ENCODE results near the gene DCLK1. TPM values are rescaled to one million over a fixed set of nuclear protein-coding genes. Genes with fewer than 3 reads are reported as not detected.
A peak's percentile ranks its signal among the peaks of the same experiment; 100 is the strongest.

Gene DCLK1
- total RNA-seq, 4 donors from 2014 or later: 4.4 to 102 (median 13.3) TPM

DNA sequence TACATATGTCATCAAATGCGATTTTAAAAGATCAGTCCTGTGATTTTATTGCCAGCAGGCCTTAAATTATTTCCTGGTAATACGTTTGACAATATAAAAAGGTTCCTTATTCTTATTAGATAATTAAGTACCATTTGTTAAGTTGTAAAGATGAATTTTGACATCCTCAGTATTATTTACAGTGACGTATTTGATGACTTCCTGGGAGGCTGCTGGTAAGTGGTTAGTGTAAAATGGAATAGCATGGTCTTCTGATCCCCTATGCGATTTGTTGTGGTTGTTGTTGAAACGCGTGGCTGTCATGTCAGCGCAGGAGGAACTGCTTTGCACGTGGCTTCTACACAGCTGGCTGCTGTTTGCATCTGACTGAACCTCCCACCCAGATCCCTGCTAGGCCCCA, 99.7 kb downstream of the DCLK1 start:
- Histone ChIP-seq H3K27me3 (no peaks in the 10 kb centered on the region), H3K36me3 (no peaks in the 10 kb centered on the region), H3K4me3 (no peak overlapping the region), H3K27ac (no peak overlapping the region), H3K4me1 (no peaks in the 10 kb centered on the region), H3K9me3 (no peaks in the 10 kb centered on the region)
- intact Hi-C loops (cut with DNase I; ENCODE audit: low total_unique reads): no loop called here
- TF ChIP-seq, protein P1, sequence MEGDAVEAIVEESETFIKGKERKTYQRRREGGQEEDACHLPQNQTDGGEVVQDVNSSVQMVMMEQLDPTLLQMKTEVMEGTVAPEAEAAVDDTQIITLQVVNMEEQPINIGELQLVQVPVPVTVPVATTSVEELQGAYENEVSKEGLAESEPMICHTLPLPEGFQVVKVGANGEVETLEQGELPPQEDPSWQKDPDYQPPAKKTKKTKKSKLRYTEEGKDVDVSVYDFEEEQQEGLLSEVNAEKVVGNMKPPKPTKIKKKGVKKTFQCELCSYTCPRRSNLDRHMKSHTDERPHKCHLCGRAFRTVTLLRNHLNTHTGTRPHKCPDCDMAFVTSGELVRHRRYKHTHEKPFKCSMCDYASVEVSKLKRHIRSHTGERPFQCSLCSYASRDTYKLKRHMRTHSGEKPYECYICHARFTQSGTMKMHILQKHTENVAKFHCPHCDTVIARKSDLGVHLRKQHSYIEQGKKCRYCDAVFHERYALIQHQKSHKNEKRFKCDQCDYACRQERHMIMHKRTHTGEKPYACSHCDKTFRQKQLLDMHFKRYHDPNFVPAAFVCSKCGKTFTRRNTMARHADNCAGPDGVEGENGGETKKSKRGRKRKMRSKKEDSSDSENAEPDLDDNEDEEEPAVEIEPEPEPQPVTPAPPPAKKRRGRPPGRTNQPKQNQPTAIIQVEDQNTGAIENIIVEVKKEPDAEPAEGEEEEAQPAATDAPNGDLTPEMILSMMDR (IDR thresholded peaks at IDR 0.05): no peak
- DNase-seq: no peak

- DNase-seq: peak; percentile 34 to 38
- no peaks in the 10 kb centered on the region for H3K9me3 ChIP-seq
- intact Hi-C loops (cut with DNase I; ENCODE audit: low total_unique reads): no loop called here
- H3K27me3 ChIP-seq: no peaks in the 10 kb centered on the region
- H3K36me3 ChIP-seq: no peaks in the 10 kb centered on the region
- no peak overlapping the region for H3K4me3 ChIP-seq
- no peaks in the 10 kb centered on the region for H3K4me1 ChIP-seq
- TF ChIP-seq, protein P1 (IDR thresholded peaks at IDR 0.05): no peak
- no peak for TF ChIP-seq POLR2A (IDR thresholded peaks at IDR 0.05)
- peak overlapping the region in 1 of 2 donors; percentile 22 for H3K27ac ChIP-seq
Observed at GRCh38 chr13:36030670-36031331, 100.4 kb downstream of the DCLK1 start.

GRCh38 chr13:36029166-36029565, 102.0 kb downstream of the DCLK1 start:
- no peaks in the 10 kb centered on the region for H3K36me3 ChIP-seq
- intact Hi-C loops (cut with DNase I; ENCODE audit: low total_unique reads): no loop called here
- H3K4me1 ChIP-seq: no peaks in the 10 kb centered on the region
- DNase-seq: no peak
- H3K27me3 ChIP-seq: no peaks in the 10 kb centered on the region
- H3K4me3 ChIP-seq: no peak overlapping the region
- H3K9me3 ChIP-seq: no peaks in the 10 kb centered on the region
- TF ChIP-seq POLR2A (IDR thresholded peaks at IDR 0.05): no peak
- TF ChIP-seq, protein P1 (IDR thresholded peaks at IDR 0.05): no peak
- H3K27ac ChIP-seq: no peak overlapping the region

- Histone ChIP-seq H3K4me1 (no peaks in the 10 kb centered on the region), H3K4me3 (no peak overlapping the region), H3K9me3 (no peaks in the 10 kb centered on the region), H3K27me3 (no peaks in the 10 kb centered on the region), H3K36me3 (no peaks in the 10 kb centered on the region), H3K27ac (no peak overlapping the region)
- intact Hi-C loops (cut with DNase I; ENCODE audit: low total_unique reads): no loop called here
- no peak for DNase-seq
- no peak for TF ChIP-seq POLR2A (IDR thresholded peaks at IDR 0.05)
- TF ChIP-seq, protein P1 (IDR thresholded peaks at IDR 0.05): no peak
Observed at GRCh38 chr13:36028359-36029025, 102.7 kb downstream of the DCLK1 start.

GRCh38 chr13:36026531-36026930, 104.7 kb downstream of the DCLK1 start:
- Histone ChIP-seq H3K36me3 (no peaks in the 10 kb centered on the region), H3K9me3 (no peaks in the 10 kb centered on the region), H3K27ac (no peak overlapping the region), H3K4me1 (no peaks in the 10 kb centered on the region), H3K27me3 (no peaks in the 10 kb centered on the region), H3K4me3 (no peak overlapping the region)
- intact Hi-C loops (cut with DNase I; ENCODE audit: low total_unique reads): no loop called here
- TF ChIP-seq POLR2A (IDR thresholded peaks at IDR 0.05): no peak
- TF ChIP-seq, protein P1 (IDR thresholded peaks at IDR 0.05): no peak
- DNase-seq: no peak

Data from uterus (tissue), 4 donors.